GM10248 (cell line): ENCODE measurements around the gene TM6SF1.
"Not testable (repeated sequence)": the region's sequence is repeated elsewhere in the genome, so short reads cannot be mapped to it uniquely, and the experiment has no call there.

ENCODE experiments used
- CTCF ChIA-PET: fragments of 300-600 bp; sonication (Branson Sonifier 250); formaldehyde crosslinking; extraction: SDS; loops from one replicate; lab custom pipeline; 2021; ENCODE audit warnings: antibody characterized with exemption; lab: Yijun Ruan, JAX
- POLR2A ChIA-PET: fragments of 350-650 bp; sonication (Branson Sonifier 250); formaldehyde crosslinking; extraction: SDS; loops from one replicate; lab custom pipeline; 2020; ENCODE audit warnings: antibody characterized with exemption; lab: Yijun Ruan, JAX
- DNase-seq: peaks from one replicate; pipeline ENCODE4 v3.0.0; 2012; ENCODE audit errors: extremely low spot score
- TF ChIP-seq, protein P1 (sequence below): IDR thresholded peaks from 2 replicates; pipeline ENCODE4 v1.5.1; 2012; ENCODE audit warnings: mild to moderate bottlenecking, low read depth; ENCODE audit errors: extremely low read depth, missing control alignments, control extremely low read depth

Gene TM6SF1

DNA sequence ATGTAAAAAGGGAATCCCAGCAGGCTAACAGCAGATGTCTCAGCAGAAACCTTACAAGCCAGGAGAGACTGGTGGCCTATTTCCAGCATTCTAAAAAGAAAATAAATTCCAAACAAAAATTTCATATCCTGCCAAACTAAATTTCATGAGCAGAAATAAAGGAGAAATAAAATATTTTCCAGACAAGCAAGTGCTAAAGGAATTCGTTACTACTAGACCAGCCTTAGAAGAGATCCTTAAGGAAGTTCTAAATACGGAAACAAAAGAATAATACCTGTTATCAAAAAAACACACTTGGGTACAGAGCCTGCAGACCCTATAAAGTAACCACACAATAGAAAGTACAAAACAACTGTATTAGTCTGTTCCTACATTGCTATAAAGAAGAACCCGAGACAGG is 58.8 kb downstream of the TM6SF1 start:
- CTCF ChIA-PET, result no interaction called here

DNA sequence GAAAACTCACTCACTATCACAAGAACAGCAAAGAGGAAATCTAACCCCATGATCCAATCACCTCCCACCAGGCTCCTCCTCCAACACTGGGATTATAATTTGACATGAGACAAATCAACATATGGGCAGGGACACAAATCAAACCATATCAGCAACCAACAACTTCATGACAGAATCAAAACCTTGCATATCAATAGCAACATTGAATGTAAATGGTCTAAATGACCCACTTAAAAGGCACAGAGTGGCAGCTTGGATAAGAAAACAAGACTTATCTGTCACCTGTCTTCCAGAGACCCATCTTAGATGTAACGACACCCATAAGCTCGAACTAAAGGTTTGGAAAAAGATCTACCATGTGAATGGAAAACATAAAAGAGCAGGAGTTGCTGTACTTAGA is 59.4 kb downstream of the TM6SF1 start:
- CTCF ChIA-PET, result no interaction called here
- DNase-seq, result no peak
- TF ChIP-seq, protein P1, sequence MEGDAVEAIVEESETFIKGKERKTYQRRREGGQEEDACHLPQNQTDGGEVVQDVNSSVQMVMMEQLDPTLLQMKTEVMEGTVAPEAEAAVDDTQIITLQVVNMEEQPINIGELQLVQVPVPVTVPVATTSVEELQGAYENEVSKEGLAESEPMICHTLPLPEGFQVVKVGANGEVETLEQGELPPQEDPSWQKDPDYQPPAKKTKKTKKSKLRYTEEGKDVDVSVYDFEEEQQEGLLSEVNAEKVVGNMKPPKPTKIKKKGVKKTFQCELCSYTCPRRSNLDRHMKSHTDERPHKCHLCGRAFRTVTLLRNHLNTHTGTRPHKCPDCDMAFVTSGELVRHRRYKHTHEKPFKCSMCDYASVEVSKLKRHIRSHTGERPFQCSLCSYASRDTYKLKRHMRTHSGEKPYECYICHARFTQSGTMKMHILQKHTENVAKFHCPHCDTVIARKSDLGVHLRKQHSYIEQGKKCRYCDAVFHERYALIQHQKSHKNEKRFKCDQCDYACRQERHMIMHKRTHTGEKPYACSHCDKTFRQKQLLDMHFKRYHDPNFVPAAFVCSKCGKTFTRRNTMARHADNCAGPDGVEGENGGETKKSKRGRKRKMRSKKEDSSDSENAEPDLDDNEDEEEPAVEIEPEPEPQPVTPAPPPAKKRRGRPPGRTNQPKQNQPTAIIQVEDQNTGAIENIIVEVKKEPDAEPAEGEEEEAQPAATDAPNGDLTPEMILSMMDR, result no peak
- POLR2A ChIA-PET, result no interaction called here

More for the DNA sequence above, 58.8 kb downstream of the TM6SF1 start:
- DNase-seq, result no peak
- TF ChIP-seq, protein P1, result no peak
- POLR2A ChIA-PET, result no interaction called here

DNA sequence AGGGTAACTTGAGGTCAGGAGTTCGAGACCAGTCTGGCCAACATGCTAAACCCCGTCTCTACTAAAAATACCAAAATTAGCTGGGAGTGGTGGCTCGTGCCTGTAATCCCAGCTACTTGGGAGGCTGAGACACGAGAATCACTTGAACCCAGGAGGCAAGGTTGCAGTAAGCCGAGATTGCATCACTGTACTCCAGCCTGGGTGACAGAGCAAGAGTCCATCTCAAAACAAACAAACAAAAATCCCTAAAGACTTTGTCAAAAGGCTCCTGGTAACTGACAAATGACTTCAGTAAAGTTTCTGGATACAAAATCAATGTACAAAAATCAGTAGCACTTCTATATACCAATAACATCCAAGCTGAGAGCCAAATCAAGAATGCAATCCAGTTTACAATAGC is 62.1 kb downstream of the TM6SF1 start:
- POLR2A ChIA-PET, CTCF ChIA-PET, DNase-seq: not testable (repeated sequence)

DNA sequence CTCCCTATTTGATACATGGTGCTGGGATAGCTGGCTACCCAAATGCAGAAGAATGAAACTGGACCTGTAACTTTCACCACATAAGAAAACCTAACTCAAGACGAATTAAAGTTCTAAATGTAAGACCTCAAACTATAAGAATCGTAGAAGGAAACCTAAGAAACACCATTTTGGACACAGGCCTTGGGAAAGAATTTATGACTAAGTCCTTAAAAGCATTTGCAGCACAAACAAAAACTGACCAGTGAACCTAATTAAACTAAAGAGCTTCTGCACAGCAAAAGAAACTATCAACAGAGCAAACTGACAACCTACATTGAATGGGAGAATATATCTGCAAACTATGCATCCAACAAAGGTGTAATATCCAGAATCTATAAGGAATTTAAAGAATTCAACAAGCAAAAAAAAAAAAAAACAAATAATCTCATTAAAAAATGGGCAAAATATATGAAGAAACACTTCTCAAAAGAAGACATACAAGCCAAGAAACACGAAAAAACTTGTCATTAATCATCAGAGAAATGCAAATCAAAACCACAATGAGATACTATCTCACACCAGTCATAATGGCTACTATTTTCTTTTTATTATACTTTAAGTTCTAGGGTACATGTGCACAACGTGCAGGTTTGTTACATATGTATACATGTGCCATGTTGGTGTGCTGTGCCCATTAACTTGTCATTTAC is 63.2 kb downstream of the TM6SF1 start:
- ChIA-PET CTCF (no interaction called here), POLR2A (no interaction called here)
- TF ChIP-seq, protein P1, result no peak
- DNase-seq, result no peak

DNA sequence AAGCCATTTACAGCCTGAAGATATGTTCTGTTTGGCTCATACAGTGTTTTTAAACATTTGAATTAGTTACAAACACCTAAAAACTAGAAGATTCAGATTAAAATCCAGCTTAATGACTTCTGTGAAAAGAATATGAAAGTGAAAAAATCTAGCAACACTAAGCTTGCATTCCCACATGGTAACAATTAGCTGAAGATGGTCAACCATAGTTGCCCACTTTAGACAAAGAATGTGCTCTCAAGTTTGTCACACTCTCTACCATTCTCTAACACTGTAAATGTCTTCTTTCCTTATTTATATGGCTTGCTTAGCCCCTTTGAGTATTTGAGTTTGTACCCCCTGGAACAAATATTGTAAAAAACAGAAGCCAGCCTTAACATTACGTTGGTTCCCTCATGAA is 67.4 kb downstream of the TM6SF1 start:
- TF ChIP-seq, protein P1, result no peak
- no peak for DNase-seq
- ChIA-PET POLR2A (no interaction called here), CTCF (no interaction called here)

DNA sequence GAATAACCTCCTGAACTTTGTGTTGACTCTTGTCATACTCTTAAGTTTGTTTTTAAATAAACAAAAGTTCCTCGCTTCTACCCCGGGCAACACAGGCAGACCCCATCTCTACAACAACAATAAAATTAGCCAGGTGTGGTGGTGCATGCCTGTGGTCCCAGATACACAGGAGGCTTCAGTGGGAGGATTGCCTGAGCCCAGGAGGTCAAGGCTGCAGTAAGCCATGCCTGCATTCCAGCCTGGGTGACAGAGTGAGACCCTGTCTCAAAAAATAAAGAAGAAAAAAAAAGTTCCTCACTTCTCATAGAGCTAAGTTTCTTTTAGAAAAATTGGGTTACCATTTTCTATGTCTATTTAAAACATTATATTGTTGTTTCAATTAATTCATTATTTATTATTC is 70.9 kb downstream of the TM6SF1 start:
- TF ChIP-seq, protein P1, result no peak
- no peak for DNase-seq
- POLR2A ChIA-PET, result no interaction called here
- CTCF ChIA-PET, result no interaction called here

DNA sequence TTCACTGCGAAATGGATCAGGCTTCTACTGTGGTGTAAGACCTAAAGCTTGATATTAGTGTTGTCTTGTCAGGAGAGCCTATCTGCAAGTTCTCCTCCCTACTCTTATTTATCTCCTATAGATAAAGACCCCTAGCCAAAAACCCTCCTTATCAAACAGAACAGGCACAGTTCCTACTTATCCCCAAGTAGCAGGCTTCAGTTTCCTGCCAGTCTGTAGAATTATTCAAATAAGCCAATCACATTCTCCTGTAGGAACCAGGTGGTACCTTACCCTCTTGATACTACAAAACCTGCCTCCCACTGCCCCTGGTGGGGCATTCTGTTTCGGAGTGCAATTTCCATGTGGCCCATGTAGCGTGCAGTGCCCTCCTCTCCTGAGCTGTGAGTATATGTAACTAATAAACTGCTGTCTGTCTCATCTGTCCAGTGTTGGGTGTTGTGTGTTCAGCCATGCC is 71.5 kb downstream of the TM6SF1 start:
- TF ChIP-seq, protein P1, result no peak
- POLR2A ChIA-PET, result no interaction called here
- CTCF ChIA-PET, result no interaction called here
- no peak for DNase-seq
